CD14-positive monocyte (primary cell): Measurements from ENCODE around the gene EXOC1. TPM values are rescaled to one million over a fixed set of nuclear protein-coding genes. Genes with fewer than 3 reads are reported as not detected.
"Not testable (repeated sequence)": the region's sequence is repeated elsewhere in the genome, so short reads cannot be mapped to it uniquely, and the experiment has no call there.

Source experiments
- DNase-seq, 3 donors: peaks; one replicate each; pipeline ENCODE4 v3.0.0-alpha.2; 2011 to 2022
- H2AFZ ChIP-seq: 2 replicates; pipeline ENCODE4 v1.6.0; 2012; ENCODE audit warnings: mild to moderate bottlenecking, low read depth, low read length, inconsistent platforms; ENCODE audit not compliant: insufficient read depth, poor library complexity, severe bottlenecking
- H3K27ac ChIP-seq, 2 donors: 1 replicate in 1 of 2; 2 replicates in 1 of 2; pipeline ENCODE4 v1.5.1; 2012 to 2013; ENCODE audit warnings: low read length in 2 of 2, control low read depth in 1 of 2, inconsistent platforms in 1 of 2, low read depth in 1 of 2, mild to moderate bottlenecking in 1 of 2
- H3K27me3 ChIP-seq, 2 donors: one replicate each; pipeline versions ENCODE4 v1.6.0 to v1.6.1; 2011 to 2013; ENCODE audit warnings: low read length in 2 of 2; ENCODE audit not compliant: control insufficient read depth in 2 of 2, insufficient read depth in 2 of 2
- H3K36me3 ChIP-seq, 2 donors: replicated peaks in 1 of 2; 1 replicate in 1 of 2; 2 replicates in 1 of 2; pipeline versions ENCODE4 v1.5.1 to v1.6.1; 2012 to 2013; ENCODE audit warnings: low read length in 2 of 2, control low read depth in 1 of 2, inconsistent platforms in 1 of 2, mild to moderate bottlenecking in 1 of 2; ENCODE audit not compliant: insufficient read depth in 2 of 2, control insufficient read depth in 1 of 2
- H3K4me1 ChIP-seq, 2 donors: 1 replicate in 1 of 2; 2 replicates in 1 of 2; pipeline versions ENCODE4 v1.5.1 to v1.6.1; 2012 to 2013; ENCODE audit warnings: low read length in 2 of 2, control low read depth in 1 of 2, inconsistent platforms in 1 of 2, mild to moderate bottlenecking in 1 of 2, moderate library complexity in 1 of 2; ENCODE audit not compliant: insufficient read depth in 2 of 2, control insufficient read depth in 1 of 2
- H3K4me2 ChIP-seq: replicated peaks from 2 replicates; pipeline ENCODE3; 2012; ENCODE audit warnings: low read length, moderate library complexity, mild to moderate bottlenecking; ENCODE audit not compliant: poor library complexity, severe bottlenecking; ENCODE audit errors: extremely low read depth
- H3K4me3 ChIP-seq, 3 experiments: fragments of 200-600 bp in 1 of 3; sonication (generic) in 1 of 3; replicated peaks in 1 of 3; 1 replicate in 2 of 3; 2 replicates in 1 of 3; pipeline ENCODE4 v1.5.1; 2011 to 2013; ENCODE audit warnings: low read length in 3 of 3, mild to moderate bottlenecking in 3 of 3, control low read depth in 2 of 3, low read depth in 2 of 3, inconsistent platforms in 1 of 3, moderate library complexity in 1 of 3
- H3K79me2 ChIP-seq: 2 replicates; pipeline ENCODE4 v1.6.0; 2012; ENCODE audit warnings: mild to moderate bottlenecking, control low read depth, inconsistent platforms, low read length, moderate library complexity; ENCODE audit not compliant: insufficient read depth
- H3K9ac ChIP-seq: 2 replicates; pipeline ENCODE4 v1.6.0; 2017; ENCODE audit warnings: low read length, mild to moderate bottlenecking; ENCODE audit not compliant: insufficient read depth, poor library complexity, severe bottlenecking
- H3K9me3 ChIP-seq, 2 donors: replicated peaks in 1 of 2; 1 replicate in 1 of 2; 2 replicates in 1 of 2; pipeline versions ENCODE4 v1.5.1 to v1.6.1; 2012 to 2013; ENCODE audit warnings: low read length in 2 of 2, control low read depth in 1 of 2; ENCODE audit not compliant: control insufficient read depth in 1 of 2, insufficient read depth in 1 of 2
- H4K20me1 ChIP-seq: 2 replicates; pipeline ENCODE4 v1.6.0; 2012; ENCODE audit warnings: mild to moderate bottlenecking, low read length, control low read depth, moderate library complexity; ENCODE audit not compliant: insufficient read depth
- H3K27ac Mint-ChIP-seq, 7 donors: one replicate each; pipeline ENCODE4 v1.8.0; 2020; ENCODE audit warnings: mild to moderate bottlenecking in 7 of 7, mixed read lengths in 7 of 7, moderate library complexity in 6 of 7, inconsistent platforms in 2 of 7
- H3K27me3 Mint-ChIP-seq, 3 donors: one replicate each; pipeline ENCODE4 v1.8.0; 2021 to 2022; ENCODE audit warnings: low read depth in 3 of 3, mild to moderate bottlenecking in 3 of 3, mixed read lengths in 3 of 3, moderate library complexity in 3 of 3, inconsistent platforms in 1 of 3
- H3K36me3 Mint-ChIP-seq, 2 donors: one replicate each; pipeline ENCODE4 v1.8.0; 2020; ENCODE audit warnings: mixed read lengths in 2 of 2, inconsistent platforms in 1 of 2, mild to moderate bottlenecking in 1 of 2
- H3K4me1 Mint-ChIP-seq: one replicate; pipeline ENCODE4 v1.8.0; 2020; ENCODE audit warnings: mild to moderate bottlenecking, mixed read lengths
- H3K4me3 Mint-ChIP-seq, 2 donors: one replicate each; pipeline ENCODE4 v1.8.0; 2020; ENCODE audit warnings: mild to moderate bottlenecking in 2 of 2, mixed read lengths in 2 of 2, moderate library complexity in 1 of 2
- H3K9me3 Mint-ChIP-seq, 7 donors: one replicate each; pipeline ENCODE4 v1.8.0; 2020 to 2022; ENCODE audit warnings: mixed read lengths in 7 of 7, mild to moderate bottlenecking in 6 of 7, moderate library complexity in 6 of 7, inconsistent platforms in 2 of 7
- CTCF ChIP-seq: fragments of 200-600 bp; IDR thresholded peaks from one replicate; pipeline ENCODE4 v1.8.0; 2022; ENCODE audit warnings: antibody characterized with exemption, mild to moderate bottlenecking
- WGBS: methylation state at CpG from one replicate; pipeline ENCODE4 v1.1.5; 2013; ENCODE audit warnings: missing lambda C conversion rate; ENCODE audit not compliant: insufficient coverage; 5-methylcytosine and 5-hydroxymethylcytosine counted together
- intact Hi-C, 2 donors: fragments of 100-400 bp; cut with micrococcal nuclease; formaldehyde crosslinking; loops; one replicate each; pipeline versions ENCODE4 v1.15.0 to v1.15.1; 2023
- polyA plus RNA-seq, 3 donors: library from polyadenylated mRNA; depleted of rRNA in 1 of 3; unstranded in 2 of 3; stranded (reverse) in 1 of 3; fragments of 300-500 nt in 2 of 3; fragments of >200 nt in 1 of 3; fragmentation: Illumina TruSeq in 2 of 3; gene quantifications; 1 replicate in 2 of 3; 2 replicates in 1 of 3; pipeline ENCODE4 v1.2.3, GENCODE V29; 2012 to 2021

EXOC1 gene
- polyA plus RNA-seq, 3 donors: 13.7 to 22.9 (median 21.2) TPM

- no peaks in the 10 kb centered on the region for H3K9me3 ChIP-seq
- H3K27me3 ChIP-seq: no peaks in the 10 kb centered on the region
- no peaks in the 10 kb centered on the region for H3K4me1 ChIP-seq
- H3K4me2 ChIP-seq: no peak overlapping the region
- no peaks in the 10 kb centered on the region for H3K4me1 Mint-ChIP-seq
- H2AFZ ChIP-seq: no peak overlapping the region
- no peak for TF ChIP-seq CTCF
- H4K20me1 ChIP-seq: no peaks in the 10 kb centered on the region
- intact Hi-C loops: no loop called here
- H3K79me2 ChIP-seq: no peaks in the 10 kb centered on the region
- no peak overlapping the region for H3K4me3 Mint-ChIP-seq
- H3K4me3 ChIP-seq: no peak overlapping the region
- no peaks in the 10 kb centered on the region for H3K36me3 Mint-ChIP-seq
- H3K27ac ChIP-seq: no peak overlapping the region
- no peak overlapping the region for H3K9ac ChIP-seq
- no peak overlapping the region for H3K27ac Mint-ChIP-seq
- no peaks in the 10 kb centered on the region for H3K36me3 ChIP-seq
- peaks cover 4 to 19% (median 7%) of the 10 kb centered on the region in 7 donors for H3K9me3 Mint-ChIP-seq
- no peaks in the 10 kb centered on the region for H3K27me3 Mint-ChIP-seq
- no peak for DNase-seq
- no CpG with 5 or more reads among the region's 1 CpG for WGBS
Observed at GRCh38 chr4:55840956-55841355, 12.5 kb upstream of the EXOC1 start.

GRCh38 chr4:55841373-55842239 is 11.8 kb upstream of the EXOC1 start:
- not testable (repeated sequence) for H2AFZ ChIP-seq
- 86% methylated on average over 16 of the region's 22 CpGs for WGBS

GRCh38 chr4:55842312-55842711 is 11.1 kb upstream of the EXOC1 start:
- H3K27ac ChIP-seq, H3K27me3 Mint-ChIP-seq, H3K36me3 Mint-ChIP-seq, H4K20me1 ChIP-seq, H3K4me2 ChIP-seq, H3K4me1 Mint-ChIP-seq, H3K4me3 ChIP-seq, H3K27me3 ChIP-seq, H3K79me2 ChIP-seq, intact Hi-C loops, H3K9me3 ChIP-seq, H3K4me3 Mint-ChIP-seq, H3K27ac Mint-ChIP-seq, H3K9ac ChIP-seq, H2AFZ ChIP-seq, DNase-seq, H3K36me3 ChIP-seq, H3K4me1 ChIP-seq: not testable (repeated sequence)
- peaks cover 4 to 19% (median 7%) of the 10 kb centered on the region in 7 donors for H3K9me3 Mint-ChIP-seq
- WGBS: 92% methylated on average over 5 of the region's 10 CpGs

More at GRCh38 chr4:55841373-55842239, 11.8 kb upstream of the EXOC1 start:
- H3K36me3 Mint-ChIP-seq, H4K20me1 ChIP-seq, H3K9me3 ChIP-seq, H3K27ac Mint-ChIP-seq, H3K27me3 Mint-ChIP-seq, intact Hi-C loops, H3K79me2 ChIP-seq, H3K4me1 Mint-ChIP-seq, H3K27ac ChIP-seq, DNase-seq, H3K4me3 Mint-ChIP-seq, H3K9ac ChIP-seq, H3K4me3 ChIP-seq, H3K4me2 ChIP-seq, H3K36me3 ChIP-seq, H3K27me3 ChIP-seq, H3K4me1 ChIP-seq: not testable (repeated sequence)
- H3K9me3 Mint-ChIP-seq: peaks cover 4 to 19% (median 7%) of the 10 kb centered on the region in 7 donors
